ENCODE data around the gene KDM4B.

KDM4B gene

GRCh38 chr19:5068233-5069072 is 99.5 kb downstream of the KDM4B start:
- DNase-seq (ENCODE audit: low read depth in 2 of 2), result no peak

- no peak for DNase-seq (ENCODE audit: low read depth in 2 of 2)
Observed at GRCh38 chr19:5070331-5070730, 101.4 kb downstream of the KDM4B start.

GRCh38 chr19:5070930-5071329 is 102.0 kb downstream of the KDM4B start:
- DNase-seq (ENCODE audit: low read depth in 2 of 2), result no peak

- no peak for DNase-seq (ENCODE audit: low read depth in 2 of 2)
Observed at GRCh38 chr19:5071579-5071978, 102.7 kb downstream of the KDM4B start.

- DNase-seq (ENCODE audit: low read depth in 2 of 2), result no peak
Observed at GRCh38 chr19:5072115-5072514, 103.2 kb downstream of the KDM4B start.

- DNase-seq (ENCODE audit: low read depth in 2 of 2), result no peak
Observed at GRCh38 chr19:5073153-5073844, 104.4 kb downstream of the KDM4B start.

- DNase-seq (ENCODE audit: low read depth in 2 of 2), result no peak
Observed at GRCh38 chr19:5074407-5074806, 105.5 kb downstream of the KDM4B start.

GRCh38 chr19:5074830-5075394 is 106.0 kb downstream of the KDM4B start:
- no peak for DNase-seq (ENCODE audit: low read depth in 2 of 2)

GRCh38 chr19:5075597-5075996 is 106.7 kb downstream of the KDM4B start:
- no peak for DNase-seq (ENCODE audit: low read depth in 2 of 2)

GRCh38 chr19:5076440-5077208 is 107.7 kb downstream of the KDM4B start:
- DNase-seq (ENCODE audit: low read depth in 2 of 2), result no peak

GRCh38 chr19:5077209-5077515 is 108.2 kb downstream of the KDM4B start:
- no peak for DNase-seq (ENCODE audit: low read depth in 2 of 2)

- DNase-seq (ENCODE audit: low read depth in 2 of 2), result no peak
Observed at GRCh38 chr19:5078182-5078581, 109.3 kb downstream of the KDM4B start.

- no peak for DNase-seq (ENCODE audit: low read depth in 2 of 2)
Observed at GRCh38 chr19:5078666-5079065, 109.8 kb downstream of the KDM4B start.

- DNase-seq (ENCODE audit: low read depth in 2 of 2), result no peak
Observed at GRCh38 chr19:5079071-5079774, 110.3 kb downstream of the KDM4B start.

- DNase-seq (ENCODE audit: low read depth in 2 of 2), result no peak
Observed at GRCh38 chr19:5080030-5080654, 111.2 kb downstream of the KDM4B start.

GRCh38 chr19:5080809-5081208 is 111.9 kb downstream of the KDM4B start:
- no peak for DNase-seq (ENCODE audit: low read depth in 2 of 2)

GRCh38 chr19:5081443-5082161 is 112.7 kb downstream of the KDM4B start:
- no peak for DNase-seq (ENCODE audit: low read depth in 2 of 2)

- DNase-seq (ENCODE audit: low read depth in 2 of 2), result no peak
Observed at GRCh38 chr19:5083547-5083965, 114.6 kb downstream of the KDM4B start.

- no peak for DNase-seq (ENCODE audit: low read depth in 2 of 2)
Observed at GRCh38 chr19:5085566-5085965, 116.7 kb downstream of the KDM4B start.

- no peak for DNase-seq (ENCODE audit: low read depth in 2 of 2)
Observed at GRCh38 chr19:5086230-5086629, 117.3 kb downstream of the KDM4B start.
